MCF 10A (cell line): ENCODE results near the gene GATAD2A. TPM values are rescaled to one million over a fixed set of nuclear protein-coding genes. Genes with fewer than 3 reads are reported as not detected.

Source experiments
- BruUV-seq: library from RNA; stranded (reverse); fragments of 400-500 nt; replicated peaks from 2 replicates; lab custom pipeline; 2021; lab: Mats Ljungman, UMichigan
- CTCF ChIA-PET: fragments of 300-600 bp; sonication (Branson Sonifier 250); formaldehyde crosslinking; extraction: SDS; loops from one replicate; lab custom pipeline; 2021; ENCODE audit warnings: antibody characterized with exemption, inconsistent platforms; lab: Yijun Ruan, JAX
- POLR2A ChIA-PET: fragments of 300-600, 350-650 bp; sonication (Branson Sonifier 250); formaldehyde crosslinking; extraction: SDS; loops from one replicate; lab custom pipeline; 2020; ENCODE audit warnings: antibody characterized with exemption, inconsistent platforms; lab: Yijun Ruan, JAX
- DNase-seq: peaks from one replicate; pipeline ENCODE4 v3.0.0-alpha.2; 2018; ENCODE audit not compliant: unreplicated experiment
- H3K27ac Mint-ChIP-seq: one replicate; pipeline ENCODE4 v1.8.0; 2022; ENCODE audit warnings: mild to moderate bottlenecking, low read depth, mixed read lengths; ENCODE audit not compliant: unreplicated experiment
- H3K27me3 Mint-ChIP-seq: one replicate; pipeline ENCODE4 v1.8.0; 2022; ENCODE audit warnings: mixed read lengths; ENCODE audit not compliant: insufficient read depth, unreplicated experiment
- H3K36me3 Mint-ChIP-seq: one replicate; pipeline ENCODE4 v1.8.0; 2022; ENCODE audit warnings: mild to moderate bottlenecking, moderate library complexity, mixed read lengths; ENCODE audit not compliant: insufficient read depth, unreplicated experiment
- H3K4me1 Mint-ChIP-seq: one replicate; pipeline ENCODE4 v1.8.0; 2022; ENCODE audit warnings: mixed read lengths; ENCODE audit not compliant: insufficient read depth, unreplicated experiment
- H3K4me3 Mint-ChIP-seq: one replicate; pipeline ENCODE4 v1.8.0; 2022; ENCODE audit warnings: mild to moderate bottlenecking, moderate library complexity, mixed read lengths; ENCODE audit not compliant: unreplicated experiment
- H3K9me3 Mint-ChIP-seq: one replicate; pipeline ENCODE4 v1.8.0; 2022; ENCODE audit warnings: mixed read lengths; ENCODE audit not compliant: unreplicated experiment
- intact Hi-C: fragments of 100-400 bp; cut with micrococcal nuclease; formaldehyde crosslinking; loops from 2 replicates; pipeline ENCODE4 v1.14.1; 2022
- total RNA-seq: library from RNA; stranded (reverse); gene quantifications from 2 replicates; pipeline ENCODE4 v1.2.3, GENCODE V29; 2022
- TF ChIP-seq, protein P1 (sequence below): fragments of 200-600 bp; IDR thresholded peaks from one replicate; pipeline ENCODE4 v1.8.0; 2022; ENCODE audit warnings: antibody characterized with exemption, mild to moderate bottlenecking; ENCODE audit not compliant: unreplicated experiment

GATAD2A gene
- total RNA-seq, 1 experiment from 2014 or later = 91.5 TPM

DNA sequence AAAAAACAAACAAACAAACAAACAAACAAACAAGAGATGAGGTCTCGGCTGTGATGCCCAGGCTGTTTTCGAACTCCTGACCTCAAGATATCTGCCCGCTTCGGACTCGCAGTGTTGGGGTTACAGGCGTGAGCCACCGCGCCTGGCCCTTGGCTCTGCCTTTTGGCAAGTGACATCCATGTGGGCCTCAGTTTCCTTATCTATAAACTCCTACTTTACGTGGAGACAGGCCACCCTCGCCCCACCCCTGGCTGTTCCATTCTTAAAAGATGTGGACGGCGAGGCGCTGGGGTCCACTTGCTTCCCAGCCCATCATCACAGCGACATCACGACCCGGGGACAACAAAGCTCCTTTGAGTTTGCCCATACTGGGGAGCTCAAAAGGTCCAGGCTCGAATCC, 108.2 kb downstream of the GATAD2A start:
- Mint-ChIP-seq H3K27me3 (no peaks in the 10 kb centered on the region), H3K27ac (no peak overlapping the region), H3K4me3 (no peak overlapping the region), H3K4me1 (peaks cover 6% of the 10 kb centered on the region), H3K36me3 (peaks cover 18% of the 10 kb centered on the region), H3K9me3 (no peaks in the 10 kb centered on the region)
- ChIA-PET POLR2A (interaction anchor here (0.6 kb wide), 1 partner anchor 19 kb away, joined by 3 read pairs; no protein-coding TSS in a partner anchor), CTCF (no interaction called here)
- intact Hi-C loops = no loop called here
- BruUV-seq = no TSS peak
- no peak for DNase-seq
- TF ChIP-seq, protein P1, sequence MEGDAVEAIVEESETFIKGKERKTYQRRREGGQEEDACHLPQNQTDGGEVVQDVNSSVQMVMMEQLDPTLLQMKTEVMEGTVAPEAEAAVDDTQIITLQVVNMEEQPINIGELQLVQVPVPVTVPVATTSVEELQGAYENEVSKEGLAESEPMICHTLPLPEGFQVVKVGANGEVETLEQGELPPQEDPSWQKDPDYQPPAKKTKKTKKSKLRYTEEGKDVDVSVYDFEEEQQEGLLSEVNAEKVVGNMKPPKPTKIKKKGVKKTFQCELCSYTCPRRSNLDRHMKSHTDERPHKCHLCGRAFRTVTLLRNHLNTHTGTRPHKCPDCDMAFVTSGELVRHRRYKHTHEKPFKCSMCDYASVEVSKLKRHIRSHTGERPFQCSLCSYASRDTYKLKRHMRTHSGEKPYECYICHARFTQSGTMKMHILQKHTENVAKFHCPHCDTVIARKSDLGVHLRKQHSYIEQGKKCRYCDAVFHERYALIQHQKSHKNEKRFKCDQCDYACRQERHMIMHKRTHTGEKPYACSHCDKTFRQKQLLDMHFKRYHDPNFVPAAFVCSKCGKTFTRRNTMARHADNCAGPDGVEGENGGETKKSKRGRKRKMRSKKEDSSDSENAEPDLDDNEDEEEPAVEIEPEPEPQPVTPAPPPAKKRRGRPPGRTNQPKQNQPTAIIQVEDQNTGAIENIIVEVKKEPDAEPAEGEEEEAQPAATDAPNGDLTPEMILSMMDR = no peak

DNA sequence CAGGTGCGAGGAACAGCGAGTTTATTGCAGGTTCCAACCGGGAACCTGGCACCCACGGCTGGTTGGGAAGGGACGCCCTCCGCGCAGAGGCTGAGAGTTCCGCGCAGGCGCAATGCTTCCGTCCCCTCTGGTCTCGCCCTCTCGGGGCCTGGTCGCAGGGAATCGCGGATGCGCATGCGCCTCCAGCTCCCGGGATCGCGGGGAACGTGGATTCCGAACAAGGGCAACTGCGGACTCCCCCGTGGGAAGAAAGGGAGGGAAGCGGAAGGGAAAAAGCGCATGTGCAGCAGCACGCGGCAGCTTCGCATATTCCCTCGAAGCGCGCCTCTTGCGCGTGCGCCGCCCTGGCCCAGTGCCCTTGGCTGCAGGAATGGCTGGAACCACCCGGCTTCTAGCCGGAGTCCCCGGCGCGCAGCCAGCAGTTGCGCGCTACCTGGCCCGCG, 108.8 kb downstream of the GATAD2A start:
- TF ChIP-seq, protein P1 = no peak
- H3K27me3 Mint-ChIP-seq = no peaks in the 10 kb centered on the region
- H3K4me3 Mint-ChIP-seq = peak overlapping the region; percentile 35
- CTCF ChIA-PET = interaction anchor here (0.9 to 3.5 kb wide), 3 partner anchors 15 to 54 kb away, joined by 3 to 13 read pairs (median 4); no protein-coding TSS in a partner anchor
- no peaks in the 10 kb centered on the region for H3K9me3 Mint-ChIP-seq
- DNase-seq = no peak
- intact Hi-C loops = no loop called here
- BruUV-seq = no TSS peak
- H3K4me1 Mint-ChIP-seq = peaks cover 7% of the 10 kb centered on the region
- POLR2A ChIA-PET = no interaction called here
- peaks cover 23% of the 10 kb centered on the region for H3K36me3 Mint-ChIP-seq
- no peak overlapping the region for H3K27ac Mint-ChIP-seq

DNA sequence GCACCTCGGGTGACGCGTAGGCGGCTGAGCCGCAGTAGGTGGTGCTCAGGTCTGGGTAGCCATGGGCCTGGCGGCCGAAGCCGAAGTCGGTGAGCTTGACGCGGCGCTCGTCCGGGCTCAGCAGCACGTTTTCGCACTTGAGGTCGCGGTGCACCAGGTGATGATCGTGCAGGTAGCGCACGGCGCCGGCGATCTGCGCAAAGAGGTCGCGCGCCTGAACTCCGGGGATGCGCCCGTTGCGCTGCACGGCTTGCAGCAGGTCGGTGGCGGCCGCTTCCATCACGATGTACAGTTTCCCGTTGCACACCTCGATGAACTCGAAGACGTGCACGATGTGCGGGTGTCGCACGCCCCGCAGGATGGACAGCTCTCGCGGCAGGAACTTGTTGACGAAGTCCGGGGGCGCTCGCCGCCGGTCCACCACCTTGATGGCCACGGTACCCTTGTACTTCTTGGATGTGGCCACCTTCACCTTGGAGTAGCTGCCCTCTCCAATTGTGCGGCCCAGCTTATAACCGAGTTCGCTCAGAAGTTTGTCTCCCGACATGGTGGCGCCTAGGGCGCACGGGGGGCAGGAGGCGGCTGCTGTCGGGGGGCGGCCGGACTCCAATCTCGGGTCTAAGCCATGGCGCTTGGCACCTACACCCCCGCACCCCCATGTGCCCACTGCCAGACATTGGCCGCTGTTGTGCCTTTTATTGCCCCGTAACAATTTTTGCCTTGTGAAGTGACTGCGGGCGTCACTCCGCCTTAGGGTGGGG, 109.6 kb downstream of the GATAD2A start, which contains the start of gene TSSK6:
Gene TSSK6, minus strand, starts transcription at position 668 of the 761 bp plus-strand sequence. Its CDS starts 121 bp downstream, at position 547.
- BruUV-seq = no TSS peak
- POLR2A ChIA-PET = interaction anchor here (0.6 to 2.8 kb wide), 14 partner anchors 8 to 443 kb away, joined by 3 to 12 read pairs (median 5); partner anchors contain the start of genes GATAD2A, GMIP and YJEFN3
- peaks cover 12% of the 10 kb centered on the region for H3K4me1 Mint-ChIP-seq
- DNase-seq = no peak
- H3K9me3 Mint-ChIP-seq = no peaks in the 10 kb centered on the region
- intact Hi-C loops = no loop called here
- H3K27me3 Mint-ChIP-seq = no peaks in the 10 kb centered on the region
- peak within 1 kb of the TSS; percentile 96 for H3K27ac Mint-ChIP-seq
- CTCF ChIA-PET = interaction anchor here (0.7 to 3.5 kb wide), 4 partner anchors 14 to 265 kb away, joined by 3 to 13 read pairs (median 4); no protein-coding TSS in a partner anchor
- TF ChIP-seq, protein P1 = no peak
- H3K36me3 Mint-ChIP-seq = peaks cover 31% of the 10 kb centered on the region
- H3K4me3 Mint-ChIP-seq = peak within 1 kb of the TSS; percentile 93
